ENCODE measurements around the gene PRDM16.

The PRDM16 gene

GRCh38 chr1:3226701-3227350 lies 157.8 kb downstream of the PRDM16 start:
- DNase-seq (ENCODE audit: low read depth in 1 of 2, low spot score in 1 of 2) = no peak
- TF ChIP-seq JUND (IDR thresholded peaks at IDR 0.05; ENCODE audit: low read depth) = no peak
- in situ Hi-C loops (cut with HindIII; ENCODE audit: low pct_unique_long_range_greater_than_20kb, low sequenced_read_pairs) = no loop called here

- in situ Hi-C loops (cut with HindIII; ENCODE audit: low pct_unique_long_range_greater_than_20kb, low sequenced_read_pairs) = no loop called here
- no peak for TF ChIP-seq JUND (IDR thresholded peaks at IDR 0.05; ENCODE audit: low read depth)
- DNase-seq (ENCODE audit: low read depth in 1 of 2, low spot score in 1 of 2) = no peak
Measured at GRCh38 chr1:3227351-3227704, 158.3 kb downstream of the PRDM16 start.

- no peak for DNase-seq (ENCODE audit: low read depth in 1 of 2, low spot score in 1 of 2)
- in situ Hi-C loops (cut with HindIII; ENCODE audit: low pct_unique_long_range_greater_than_20kb, low sequenced_read_pairs) = no loop called here
- TF ChIP-seq JUND (IDR thresholded peaks at IDR 0.05; ENCODE audit: low read depth) = no peak
Measured at GRCh38 chr1:3227893-3228292, 158.9 kb downstream of the PRDM16 start.

- in situ Hi-C loops (cut with HindIII; ENCODE audit: low pct_unique_long_range_greater_than_20kb, low sequenced_read_pairs) = no loop called here
- no peak for DNase-seq (ENCODE audit: low read depth in 1 of 2, low spot score in 1 of 2)
- no peak for TF ChIP-seq JUND (IDR thresholded peaks at IDR 0.05; ENCODE audit: low read depth)
Measured at GRCh38 chr1:3229081-3229725, 160.2 kb downstream of the PRDM16 start.

- DNase-seq (ENCODE audit: low read depth in 1 of 2, low spot score in 1 of 2) = peak in 1 of 2 experiments; percentile 4
- in situ Hi-C loops (cut with HindIII; ENCODE audit: low pct_unique_long_range_greater_than_20kb, low sequenced_read_pairs) = no loop called here
- TF ChIP-seq JUND (IDR thresholded peaks at IDR 0.05; ENCODE audit: low read depth) = no peak
Measured at GRCh38 chr1:3230553-3230952, 161.6 kb downstream of the PRDM16 start.

- in situ Hi-C loops (cut with HindIII; ENCODE audit: low pct_unique_long_range_greater_than_20kb, low sequenced_read_pairs) = no loop called here
- TF ChIP-seq JUND (IDR thresholded peaks at IDR 0.05; ENCODE audit: low read depth) = no peak
- DNase-seq (ENCODE audit: low read depth in 1 of 2, low spot score in 1 of 2) = no peak
Measured at GRCh38 chr1:3231245-3231644, 162.2 kb downstream of the PRDM16 start.

GRCh38 chr1:3231826-3232225 lies 162.8 kb downstream of the PRDM16 start:
- TF ChIP-seq JUND (IDR thresholded peaks at IDR 0.05; ENCODE audit: low read depth) = no peak
- in situ Hi-C loops (cut with HindIII; ENCODE audit: low pct_unique_long_range_greater_than_20kb, low sequenced_read_pairs) = no loop called here
- DNase-seq (ENCODE audit: low read depth in 1 of 2, low spot score in 1 of 2) = no peak

- in situ Hi-C loops (cut with HindIII; ENCODE audit: low pct_unique_long_range_greater_than_20kb, low sequenced_read_pairs) = no loop called here
- no peak for DNase-seq (ENCODE audit: low read depth in 1 of 2, low spot score in 1 of 2)
Measured at GRCh38 chr1:3233031-3233430, 164.0 kb downstream of the PRDM16 start.

GRCh38 chr1:3233551-3233950 lies 164.5 kb downstream of the PRDM16 start:
- DNase-seq (ENCODE audit: low read depth in 1 of 2, low spot score in 1 of 2) = no peak
- in situ Hi-C loops (cut with HindIII; ENCODE audit: low pct_unique_long_range_greater_than_20kb, low sequenced_read_pairs) = no loop called here
- no peak for TF ChIP-seq JUND (IDR thresholded peaks at IDR 0.05; ENCODE audit: low read depth)

More at GRCh38 chr1:3233031-3233430, 164.0 kb downstream of the PRDM16 start:
- TF ChIP-seq JUND (IDR thresholded peaks at IDR 0.05; ENCODE audit: low read depth) = no peak

GRCh38 chr1:3234281-3234680 lies 165.3 kb downstream of the PRDM16 start:
- in situ Hi-C loops (cut with HindIII; ENCODE audit: low pct_unique_long_range_greater_than_20kb, low sequenced_read_pairs) = no loop called here
- TF ChIP-seq JUND (IDR thresholded peaks at IDR 0.05; ENCODE audit: low read depth) = no peak
- no peak for DNase-seq (ENCODE audit: low read depth in 1 of 2, low spot score in 1 of 2)

GRCh38 chr1:3234956-3235355 lies 166.0 kb downstream of the PRDM16 start:
- in situ Hi-C loops (cut with HindIII; ENCODE audit: low pct_unique_long_range_greater_than_20kb, low sequenced_read_pairs) = no loop called here
- TF ChIP-seq JUND (IDR thresholded peaks at IDR 0.05; ENCODE audit: low read depth) = no peak
- no peak for DNase-seq (ENCODE audit: low read depth in 1 of 2, low spot score in 1 of 2)

GRCh38 chr1:3235496-3235895 lies 166.5 kb downstream of the PRDM16 start:
- in situ Hi-C loops (cut with HindIII; ENCODE audit: low pct_unique_long_range_greater_than_20kb, low sequenced_read_pairs) = no loop called here
- TF ChIP-seq JUND (IDR thresholded peaks at IDR 0.05; ENCODE audit: low read depth) = no peak

GRCh38 chr1:3236361-3236760 lies 167.4 kb downstream of the PRDM16 start:
- no peak for DNase-seq (ENCODE audit: low read depth in 1 of 2, low spot score in 1 of 2)
- in situ Hi-C loops (cut with HindIII; ENCODE audit: low pct_unique_long_range_greater_than_20kb, low sequenced_read_pairs) = no loop called here
- no peak for TF ChIP-seq JUND (IDR thresholded peaks at IDR 0.05; ENCODE audit: low read depth)

More at GRCh38 chr1:3235496-3235895, 166.5 kb downstream of the PRDM16 start:
- no peak for DNase-seq (ENCODE audit: low read depth in 1 of 2, low spot score in 1 of 2)

GRCh38 chr1:3236955-3237354 lies 168.0 kb downstream of the PRDM16 start:
- TF ChIP-seq JUND (IDR thresholded peaks at IDR 0.05; ENCODE audit: low read depth) = no peak
- DNase-seq (ENCODE audit: low read depth in 1 of 2, low spot score in 1 of 2) = no peak
- in situ Hi-C loops (cut with HindIII; ENCODE audit: low pct_unique_long_range_greater_than_20kb, low sequenced_read_pairs) = no loop called here

Measured in T47D (cell line).